DMS79 (cell line): ENCODE measurements around the gene NCK1.
A peak's percentile ranks its signal among the peaks of the same experiment; 100 is the strongest.
"Not testable (repeated sequence)": the region's sequence is repeated elsewhere in the genome, so short reads cannot be mapped to it uniquely, and the experiment has no call there.

Experiments
- DNase-seq: peaks from one replicate; lab custom pipeline; 2025; lab: John Stamatoyannopoulos, UW

The NCK1 gene

GRCh38 chr3:136862617-136863322 is 762 bp downstream of the NCK1 start:
- DNase-seq: peak; percentile 44

GRCh38 chr3:136869282-136869681 is 7.3 kb downstream of the NCK1 start:
- no peak for DNase-seq

DNA sequence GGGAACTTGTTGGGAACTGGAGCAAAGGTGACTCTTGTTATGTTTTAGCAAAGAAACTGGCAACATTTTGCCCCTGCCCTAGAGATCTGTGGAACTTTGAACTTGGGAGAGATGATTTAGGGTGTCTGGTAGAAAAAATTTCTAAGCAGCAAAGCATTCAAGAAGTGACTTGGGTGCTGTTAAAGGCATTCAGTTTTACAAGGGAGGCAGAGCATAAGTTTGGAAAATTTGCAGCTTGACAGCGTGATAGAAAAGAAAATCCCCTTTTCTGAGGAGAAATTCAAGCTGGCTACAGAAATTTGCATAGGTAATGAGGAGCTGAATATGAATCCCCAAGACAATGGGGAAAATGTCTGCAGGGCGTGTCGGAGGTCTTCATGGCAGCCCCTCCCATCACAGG is 10.2 kb downstream of the NCK1 start:
- DNase-seq: not testable (repeated sequence)

DNA sequence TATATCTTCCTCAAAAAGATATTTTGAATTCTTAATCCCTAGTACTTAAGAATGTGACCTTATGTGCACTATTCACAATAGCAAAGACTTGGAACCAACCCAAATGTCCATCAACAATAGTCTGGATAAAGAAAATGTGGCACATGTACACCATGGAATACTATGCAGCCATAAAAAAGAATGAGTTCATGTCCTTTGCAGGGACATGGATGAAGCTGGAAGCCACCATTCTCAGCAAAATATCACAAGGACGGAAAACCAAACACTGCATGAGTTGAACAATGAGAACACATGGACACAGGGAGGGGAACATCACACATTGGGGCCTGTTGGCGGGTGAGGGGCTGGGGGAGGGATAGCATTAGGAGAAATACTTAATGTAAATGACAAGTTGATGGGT is 17.5 kb downstream of the NCK1 start:
- DNase-seq: not testable (repeated sequence)

DNA sequence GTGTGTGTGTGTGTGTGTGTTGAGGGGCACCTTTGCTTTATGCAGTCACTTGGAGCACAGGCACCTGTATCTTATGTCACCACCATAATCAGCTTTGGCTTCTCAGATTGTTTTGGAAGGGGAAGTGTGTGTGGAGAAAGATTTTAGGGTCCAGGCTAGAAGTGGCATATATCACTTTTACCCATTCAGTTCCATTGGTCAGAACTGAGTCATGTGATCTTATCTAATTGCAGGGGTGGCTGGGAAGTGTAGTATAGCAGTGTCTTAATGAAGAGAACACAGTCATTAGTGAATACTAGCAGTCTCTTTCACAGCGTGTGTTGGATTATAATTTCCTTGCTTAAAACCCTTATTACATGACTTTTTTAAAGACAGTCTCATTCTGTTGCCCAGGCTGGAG is 20.6 kb downstream of the NCK1 start:
- DNase-seq: no peak

DNA sequence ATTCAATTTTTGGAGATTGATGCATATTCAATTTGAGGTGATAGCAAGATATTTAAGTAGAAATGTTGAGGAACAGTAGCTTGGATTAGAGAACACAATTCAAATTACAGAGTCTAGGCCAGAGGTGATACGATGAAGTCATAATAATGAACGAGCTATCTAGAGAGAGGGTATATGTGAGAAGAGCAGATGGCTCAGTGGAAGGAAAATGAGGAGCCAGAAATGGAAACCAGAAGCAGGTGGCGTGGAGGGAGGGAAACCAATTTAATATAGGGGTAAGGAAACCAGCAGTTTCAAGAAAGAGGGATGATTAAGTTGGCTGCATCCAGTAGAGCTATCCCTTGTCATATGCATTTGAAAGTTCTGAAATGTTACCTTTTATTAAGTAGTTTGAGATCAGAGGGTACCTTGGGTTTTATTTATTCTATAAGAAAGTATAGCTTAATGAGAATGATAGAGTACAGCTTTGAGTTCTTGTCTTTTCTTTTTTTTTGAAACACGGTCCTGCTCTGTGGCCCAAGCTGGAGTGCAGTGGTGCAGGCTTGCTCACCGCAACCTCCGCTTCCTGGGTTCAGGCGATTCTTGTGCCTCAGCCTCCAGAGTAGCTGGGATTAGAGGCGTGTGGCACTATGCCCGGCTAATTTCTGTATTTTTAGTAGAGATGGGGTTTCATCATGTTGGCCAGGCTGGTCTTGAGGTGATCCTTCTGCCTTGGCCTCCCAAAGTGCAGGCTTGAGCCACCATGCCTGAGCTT is 22.1 kb downstream of the NCK1 start:
- no peak for DNase-seq

GRCh38 chr3:136885357-136886213 is 23.6 kb downstream of the NCK1 start:
- DNase-seq: no peak

GRCh38 chr3:136889947-136890346 is 27.9 kb downstream of the NCK1 start:
- DNase-seq: no peak

- no peak for DNase-seq
Observed at GRCh38 chr3:136891934-136892855, 30.2 kb downstream of the NCK1 start.

DNA sequence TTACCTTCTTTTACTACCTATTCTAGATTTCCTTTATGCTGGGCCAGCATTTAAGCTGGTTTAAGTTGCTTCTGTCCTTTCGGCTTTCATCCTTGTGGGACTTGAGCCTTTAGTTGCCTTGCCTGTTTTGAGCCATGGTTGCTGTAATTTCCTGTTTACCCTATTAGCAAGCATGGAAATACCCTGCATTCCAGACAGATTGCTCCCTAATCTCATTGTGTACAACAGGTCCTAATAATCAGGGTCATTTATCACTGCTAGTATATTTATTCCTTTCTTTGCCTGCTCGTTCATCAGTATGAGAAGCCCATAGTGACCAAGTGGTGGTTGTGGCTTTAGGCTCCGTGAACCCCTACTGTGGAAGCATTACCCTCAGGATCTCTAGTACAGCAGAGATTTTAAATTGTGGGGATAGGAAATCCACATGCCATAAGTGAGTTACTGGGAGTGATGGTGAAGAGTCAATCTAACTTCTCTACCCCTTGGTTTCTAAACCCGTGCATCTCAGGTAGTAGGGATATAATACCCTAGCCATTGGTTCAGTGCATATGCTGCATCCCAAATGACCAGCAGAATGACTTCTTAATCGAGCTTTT is 31.9 kb downstream of the NCK1 start:
- no peak for DNase-seq

GRCh38 chr3:136897171-136897570 is 35.2 kb downstream of the NCK1 start:
- not testable (repeated sequence) for DNase-seq

- DNase-seq: peak; percentile 84
Observed at GRCh38 chr3:136898549-136898948, 36.5 kb downstream of the NCK1 start.

- DNase-seq: no peak
Observed at GRCh38 chr3:136898954-136899353, 36.9 kb downstream of the NCK1 start.

GRCh38 chr3:136899622-136900158 is 37.7 kb downstream of the NCK1 start:
- DNase-seq: no peak

- DNase-seq: not testable (repeated sequence)
Observed at GRCh38 chr3:136900694-136901093, 38.7 kb downstream of the NCK1 start.

DNA sequence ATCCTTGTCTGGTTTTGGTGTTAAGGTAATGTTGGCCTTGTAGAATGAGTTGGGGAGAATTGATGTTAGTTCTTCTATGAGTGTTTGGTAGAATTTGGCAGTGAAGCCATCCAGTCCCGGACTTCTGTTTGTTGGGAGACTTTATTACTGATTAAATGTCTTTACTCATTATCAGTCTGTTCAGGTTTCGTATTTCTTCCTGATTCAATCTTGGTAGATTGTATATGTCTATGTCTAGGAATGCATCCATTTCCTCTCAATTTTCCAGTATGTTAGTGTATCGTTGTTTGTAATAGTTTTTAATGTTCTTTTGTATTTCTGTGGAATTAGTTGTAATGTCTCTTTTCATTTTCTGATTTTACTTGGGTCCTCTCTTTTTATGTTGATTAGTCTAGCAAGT is 39.4 kb downstream of the NCK1 start:
- DNase-seq: no peak

GRCh38 chr3:136902530-136902929 is 40.5 kb downstream of the NCK1 start:
- DNase-seq: not testable (repeated sequence)

DNA sequence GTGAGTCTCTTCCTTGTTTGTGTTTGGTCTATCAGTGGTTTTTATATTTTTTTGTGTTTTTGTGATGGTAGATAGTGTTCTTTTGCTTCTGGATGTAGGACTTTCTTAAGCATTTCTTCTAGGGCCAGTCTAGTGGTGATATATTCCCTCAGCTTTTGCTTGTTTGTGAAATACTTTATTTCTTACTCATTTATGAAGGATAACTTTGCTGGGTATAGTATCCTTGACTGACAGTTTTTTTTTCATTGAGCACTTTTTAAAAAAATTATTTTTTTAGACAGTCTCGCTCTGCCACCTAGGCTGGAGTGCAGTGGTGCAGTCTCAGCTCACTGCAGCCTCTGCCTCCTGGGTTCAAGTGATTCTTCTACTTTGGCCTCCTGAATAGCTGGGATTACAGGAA is 41.9 kb downstream of the NCK1 start:
- no peak for DNase-seq

DNA sequence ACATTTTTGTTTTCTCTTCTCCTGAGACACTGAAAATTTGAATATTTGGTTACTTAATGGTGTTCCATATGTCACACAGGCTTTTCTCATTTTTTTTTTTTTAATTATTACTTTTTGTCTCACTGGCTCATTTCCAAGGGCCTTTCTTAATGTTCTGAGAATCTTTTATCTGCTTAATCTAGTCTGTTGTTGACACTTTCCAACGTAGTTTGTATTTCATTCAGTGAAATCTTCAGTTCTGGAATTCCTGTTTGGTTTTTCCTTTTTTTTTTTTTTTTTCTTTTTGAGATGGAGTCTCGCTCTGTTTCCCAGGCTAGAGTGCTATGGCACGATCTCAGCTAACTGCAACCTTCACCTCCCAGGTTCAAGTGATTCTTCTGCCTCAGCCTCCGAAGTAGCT is 42.7 kb downstream of the NCK1 start:
- DNase-seq: no peak

DNA sequence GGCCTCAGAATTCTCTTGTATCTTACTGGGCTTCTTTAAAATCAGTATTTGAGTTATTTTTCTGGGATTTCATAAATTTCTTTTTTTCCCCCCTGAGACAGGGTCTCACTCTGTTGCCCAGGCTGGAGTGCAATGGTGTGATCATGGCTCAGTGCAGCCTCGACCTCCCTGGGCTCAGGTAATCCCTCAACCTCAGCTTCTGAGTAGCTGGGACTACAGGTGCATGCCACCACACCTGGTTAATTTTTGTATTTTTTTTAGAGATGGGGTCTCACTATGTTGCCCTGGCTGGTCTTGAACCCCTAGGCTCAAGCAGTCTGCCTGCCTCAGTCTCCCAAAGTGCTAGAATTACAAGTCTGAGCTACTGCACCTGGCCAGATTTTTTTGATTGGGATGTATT is 43.5 kb downstream of the NCK1 start:
- DNase-seq: no peak

DNA sequence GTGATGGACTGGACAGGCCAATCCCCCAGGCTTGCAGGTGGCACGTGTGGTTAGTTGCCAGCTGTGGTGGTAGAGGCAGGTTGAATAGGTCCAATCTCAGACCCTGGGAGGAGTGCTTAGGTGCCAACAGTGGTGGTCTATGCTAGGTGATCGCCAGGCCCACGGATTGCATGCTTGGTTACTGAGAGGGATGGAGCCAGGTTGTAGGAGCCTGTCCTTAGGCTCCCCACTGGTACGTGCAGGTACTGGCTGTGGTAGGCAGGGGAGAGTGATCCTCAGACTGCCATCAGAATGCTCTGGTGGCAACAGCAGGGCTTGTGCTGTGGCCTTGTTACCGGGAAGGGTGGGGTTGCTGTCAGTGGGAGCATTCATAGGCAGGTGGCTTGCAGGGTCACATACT is 44.7 kb downstream of the NCK1 start:
- DNase-seq: no peak
